BE2C (cell line): Measurements from ENCODE around the gene ATP8B4.
"Not testable (repeated sequence)": the region's sequence is repeated elsewhere in the genome, so short reads cannot be mapped to it uniquely, and the experiment has no call there.

Source experiments
- DNase-seq: peaks from one replicate; pipeline ENCODE4 v3.0.0-alpha.2; 2020
- H3K27me3 ChIP-seq: fragments of 250-450 bp; sonication (Bioruptor Pico); 2 replicates; pipeline ENCODE4 v1.5.1; 2020; ENCODE audit warnings: mild to moderate bottlenecking
- H3K36me3 ChIP-seq: fragments of 250-450 bp; sonication (Bioruptor Pico); 2 replicates; pipeline ENCODE4 v1.5.1; 2020; ENCODE audit warnings: mild to moderate bottlenecking
- H3K4me1 ChIP-seq: fragments of 250-450 bp; sonication (Bioruptor Pico); 2 replicates; pipeline ENCODE4 v1.5.1; 2020
- H3K4me3 ChIP-seq: 2 replicates; pipeline ENCODE4 v1.5.1; 2011; ENCODE audit warnings: low read depth, low read length
- H3K9me3 ChIP-seq: fragments of 250-450 bp; sonication (Bioruptor Pico); 2 replicates; pipeline ENCODE4 v1.5.1; 2020
- TF ChIP-seq, protein P1 (sequence below): IDR thresholded peaks from 2 replicates; pipeline ENCODE4 v1.5.1; 2012; ENCODE audit warnings: mild to moderate bottlenecking, low read depth, low read length

Gene ATP8B4

DNA sequence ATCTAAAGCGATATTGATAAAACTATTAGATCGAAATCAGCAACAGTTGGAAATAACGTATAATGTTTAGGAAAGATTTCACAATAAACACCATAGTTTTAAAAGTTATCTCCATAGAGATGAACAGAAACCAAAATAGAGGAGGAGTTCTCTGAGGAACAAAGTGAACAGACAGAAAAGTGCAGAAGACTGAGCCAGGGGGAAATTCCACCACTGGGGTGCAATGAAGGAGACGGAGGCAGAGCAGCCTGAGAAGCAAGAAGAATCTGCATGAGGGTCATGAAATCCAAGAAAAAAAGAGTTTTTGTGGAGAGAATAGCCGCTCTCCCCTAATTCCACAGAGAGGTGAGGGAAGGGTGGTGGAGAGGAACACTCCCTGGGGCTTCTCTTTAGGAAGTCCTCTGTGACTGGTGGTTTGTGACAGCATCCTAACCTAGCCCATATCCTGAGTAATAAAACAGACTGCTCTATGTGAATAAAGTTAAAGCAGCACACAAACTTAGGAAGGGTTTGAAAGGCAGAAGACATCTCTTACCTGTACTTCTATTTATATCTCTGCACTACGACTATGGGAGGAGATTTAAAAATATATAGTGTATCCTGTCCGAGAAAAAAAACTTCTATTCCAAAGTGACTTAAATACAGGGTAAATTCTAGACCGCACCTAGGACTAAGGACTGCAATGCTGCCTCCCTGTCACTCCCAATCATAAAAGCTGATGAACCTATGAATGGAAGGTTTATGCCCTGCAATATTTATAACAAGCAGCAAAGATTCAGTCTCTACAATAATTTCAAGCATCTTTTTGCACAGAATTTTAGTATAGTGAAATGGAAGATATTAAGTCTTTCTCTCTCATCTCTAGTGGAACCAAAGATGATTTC lies 22.9 kb downstream of the ATP8B4 start:
- no peaks in the 10 kb centered on the region for H3K4me1 ChIP-seq
- H3K4me3 ChIP-seq = no peak overlapping the region
- no peak for DNase-seq
- H3K27me3 ChIP-seq = no peaks in the 10 kb centered on the region; the same call in 1 of the 2 replicates
- H3K9me3 ChIP-seq = no peaks in the 10 kb centered on the region
- no peaks in the 10 kb centered on the region for H3K36me3 ChIP-seq
- TF ChIP-seq, protein P1, sequence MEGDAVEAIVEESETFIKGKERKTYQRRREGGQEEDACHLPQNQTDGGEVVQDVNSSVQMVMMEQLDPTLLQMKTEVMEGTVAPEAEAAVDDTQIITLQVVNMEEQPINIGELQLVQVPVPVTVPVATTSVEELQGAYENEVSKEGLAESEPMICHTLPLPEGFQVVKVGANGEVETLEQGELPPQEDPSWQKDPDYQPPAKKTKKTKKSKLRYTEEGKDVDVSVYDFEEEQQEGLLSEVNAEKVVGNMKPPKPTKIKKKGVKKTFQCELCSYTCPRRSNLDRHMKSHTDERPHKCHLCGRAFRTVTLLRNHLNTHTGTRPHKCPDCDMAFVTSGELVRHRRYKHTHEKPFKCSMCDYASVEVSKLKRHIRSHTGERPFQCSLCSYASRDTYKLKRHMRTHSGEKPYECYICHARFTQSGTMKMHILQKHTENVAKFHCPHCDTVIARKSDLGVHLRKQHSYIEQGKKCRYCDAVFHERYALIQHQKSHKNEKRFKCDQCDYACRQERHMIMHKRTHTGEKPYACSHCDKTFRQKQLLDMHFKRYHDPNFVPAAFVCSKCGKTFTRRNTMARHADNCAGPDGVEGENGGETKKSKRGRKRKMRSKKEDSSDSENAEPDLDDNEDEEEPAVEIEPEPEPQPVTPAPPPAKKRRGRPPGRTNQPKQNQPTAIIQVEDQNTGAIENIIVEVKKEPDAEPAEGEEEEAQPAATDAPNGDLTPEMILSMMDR = no peak

DNA sequence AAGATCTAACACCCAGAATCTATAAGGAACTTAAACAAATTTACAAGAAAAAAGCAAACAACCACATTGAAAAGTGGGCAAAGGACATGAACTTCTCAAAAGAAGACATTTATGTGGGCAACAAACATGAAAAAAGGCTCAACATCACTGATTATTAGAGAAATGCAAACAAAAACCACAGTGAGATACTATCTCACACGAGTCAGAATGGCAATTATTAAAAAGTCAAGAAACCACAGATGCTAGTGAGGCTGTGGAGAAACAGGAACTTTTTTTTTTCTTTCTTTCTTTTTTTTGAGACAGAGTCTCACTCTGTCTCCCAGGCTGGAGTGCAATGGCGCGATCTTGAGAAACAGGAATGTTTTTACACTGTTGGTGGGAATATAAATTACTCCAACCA lies 29.6 kb downstream of the ATP8B4 start:
- not testable (repeated sequence) for H3K27me3 ChIP-seq, H3K4me1 ChIP-seq, DNase-seq, H3K4me3 ChIP-seq, H3K36me3 ChIP-seq, H3K9me3 ChIP-seq

DNA sequence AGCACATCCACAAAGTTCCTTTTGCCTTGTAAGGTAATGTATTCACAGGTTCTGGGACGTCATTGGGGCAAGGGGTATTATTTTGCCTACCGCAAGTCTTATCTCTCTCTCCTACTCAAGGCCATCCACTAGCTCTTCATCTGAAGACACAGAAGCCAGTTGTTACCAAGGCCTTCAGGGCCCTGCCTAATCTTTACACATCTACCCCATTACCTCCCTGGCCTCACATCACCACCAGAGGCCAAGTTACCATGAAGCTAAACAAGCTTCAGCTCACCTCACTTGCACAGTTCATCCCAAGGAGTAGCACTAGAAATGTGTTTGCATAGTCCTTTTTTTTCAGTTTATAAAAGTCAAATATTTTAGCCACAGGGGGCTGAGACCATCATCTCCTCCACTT lies 34.1 kb downstream of the ATP8B4 start:
- TF ChIP-seq, protein P1 = no peak
- H3K4me3 ChIP-seq = no peak overlapping the region
- H3K27me3 ChIP-seq = no peaks in the 10 kb centered on the region
- no peak for DNase-seq
- no peaks in the 10 kb centered on the region for H3K9me3 ChIP-seq
- no peaks in the 10 kb centered on the region for H3K36me3 ChIP-seq
- no peaks in the 10 kb centered on the region for H3K4me1 ChIP-seq

DNA sequence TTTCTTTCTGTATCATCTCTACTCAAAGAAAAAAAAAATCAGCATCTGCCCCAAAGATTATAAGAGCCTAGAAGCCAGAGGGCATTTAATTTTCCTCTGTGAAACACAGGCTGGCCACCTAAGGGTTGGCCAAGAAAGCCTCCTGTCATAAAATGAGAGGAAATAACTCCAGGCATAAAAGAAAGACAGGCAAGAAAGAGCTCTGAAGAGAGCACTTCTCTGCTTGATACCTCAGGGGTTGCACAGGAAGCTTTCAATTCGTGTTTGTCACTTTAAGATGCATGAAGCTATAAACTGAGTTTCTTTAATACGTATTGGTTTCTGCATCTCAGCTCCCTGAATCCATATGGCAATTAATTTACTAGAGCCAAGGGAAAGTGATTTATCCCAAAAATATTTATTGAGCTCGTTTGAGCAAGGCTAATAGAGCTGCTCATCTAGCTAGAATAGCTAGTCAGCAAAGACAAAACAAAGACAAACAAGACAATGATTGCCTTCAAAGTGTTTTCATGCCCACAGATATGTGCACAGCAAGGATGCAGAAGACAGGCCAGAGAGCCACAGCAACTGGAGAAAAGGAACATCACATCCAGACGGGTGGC lies 35.5 kb downstream of the ATP8B4 start:
- Histone ChIP-seq H3K4me1 (no peaks in the 10 kb centered on the region), H3K4me3 (no peak overlapping the region)
- DNase-seq = no peak

DNA sequence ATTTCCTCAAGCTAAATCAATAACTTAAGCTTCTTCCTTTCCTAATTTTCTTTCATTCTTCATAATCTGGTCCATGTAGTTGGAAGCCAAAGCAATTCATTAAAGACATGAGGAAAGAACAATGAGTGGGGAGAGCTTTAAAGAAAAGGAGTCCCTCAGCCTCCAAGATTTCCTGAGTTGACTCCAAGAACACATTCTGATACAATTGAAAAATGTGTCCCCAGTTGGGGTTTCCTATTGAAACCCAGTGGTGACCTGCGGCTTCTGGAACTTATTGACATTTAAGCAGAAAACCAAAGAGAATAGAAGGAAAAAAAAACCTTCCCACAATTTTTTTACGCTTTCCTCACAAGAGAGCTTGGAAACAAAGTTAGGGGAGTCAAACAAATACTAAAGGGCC lies 37.0 kb downstream of the ATP8B4 start:
- DNase-seq = no peak
- H3K27me3 ChIP-seq = no peaks in the 10 kb centered on the region
- no peak overlapping the region for H3K4me3 ChIP-seq
- H3K9me3 ChIP-seq = no peaks in the 10 kb centered on the region
- H3K36me3 ChIP-seq = no peaks in the 10 kb centered on the region
- H3K4me1 ChIP-seq = no peaks in the 10 kb centered on the region
- TF ChIP-seq, protein P1 = no peak

More for the DNA sequence above, 35.5 kb downstream of the ATP8B4 start:
- no peaks in the 10 kb centered on the region for H3K27me3 ChIP-seq
- H3K9me3 ChIP-seq = no peaks in the 10 kb centered on the region
- TF ChIP-seq, protein P1 = no peak
- no peaks in the 10 kb centered on the region for H3K36me3 ChIP-seq

DNA sequence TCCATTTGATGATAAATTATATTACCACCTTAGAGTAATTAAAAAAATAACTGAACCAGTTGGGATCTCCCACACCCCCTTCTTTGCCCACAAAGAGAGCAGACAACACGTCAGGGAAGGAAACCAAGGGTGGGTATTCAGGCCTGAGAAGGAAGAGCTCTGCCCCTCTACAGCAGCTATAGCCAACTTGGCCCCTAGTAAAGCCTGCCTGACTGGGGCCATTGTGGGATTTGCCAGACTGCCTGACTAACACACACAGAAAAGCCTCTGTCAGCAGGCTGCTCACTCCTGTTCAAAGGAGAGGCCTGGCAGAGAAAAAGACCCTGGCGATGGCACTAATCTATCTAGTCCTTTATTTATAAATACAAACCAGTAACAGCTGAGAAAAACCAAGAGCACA lies 41.4 kb downstream of the ATP8B4 start:
- Histone ChIP-seq H3K4me3 (no peak overlapping the region), H3K36me3 (no peaks in the 10 kb centered on the region), H3K4me1 (no peaks in the 10 kb centered on the region), H3K27me3 (no peaks in the 10 kb centered on the region), H3K9me3 (no peaks in the 10 kb centered on the region)
- DNase-seq = no peak
- TF ChIP-seq, protein P1 = no peak
